Measurements from ENCODE around the gene UCK1.

DNA sequence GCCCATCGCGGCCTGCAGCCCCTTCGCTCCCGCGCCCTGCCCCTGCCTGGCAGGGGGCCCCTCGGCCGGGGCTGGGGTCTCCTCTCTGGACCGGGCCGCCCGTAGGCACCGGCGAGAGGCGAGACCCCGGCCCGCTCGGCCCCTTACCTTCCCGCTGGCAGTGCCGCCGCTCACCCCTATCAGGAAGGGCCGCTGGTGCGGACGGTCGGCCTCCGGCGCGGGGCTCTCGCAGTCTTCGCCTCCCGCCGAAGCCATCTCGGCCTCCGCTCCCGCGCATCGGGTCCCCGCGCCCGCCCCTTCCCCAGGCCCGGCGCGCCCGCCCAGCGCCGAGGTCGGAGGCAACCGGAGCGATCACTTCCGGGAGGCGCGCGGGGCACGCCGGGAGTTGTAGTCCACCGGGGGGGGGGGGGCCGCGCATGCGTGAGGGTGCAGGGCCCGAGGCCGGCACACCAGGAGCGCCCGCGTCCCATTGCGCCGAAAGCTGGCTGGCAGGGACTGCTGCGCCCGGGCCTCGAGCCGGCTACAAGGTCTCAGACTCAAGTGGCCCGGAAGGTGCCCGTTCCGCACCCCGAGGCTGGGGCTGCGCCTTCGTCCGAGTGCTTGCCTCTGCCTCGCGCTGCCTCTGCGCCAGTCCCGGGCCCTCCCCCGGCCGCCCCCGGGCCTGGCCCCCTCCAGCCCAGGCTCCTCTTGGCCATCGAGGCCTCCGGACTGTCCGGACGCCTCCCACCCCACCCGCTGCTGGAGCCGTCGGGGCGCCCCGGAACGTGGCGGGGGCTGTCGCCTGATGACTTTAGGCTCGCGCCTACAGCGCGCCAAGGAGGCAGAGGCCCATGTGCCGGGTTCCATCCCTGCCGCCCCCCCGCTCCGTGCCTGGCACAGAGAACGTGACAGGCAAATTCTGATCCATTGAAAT, at the start of gene UCK1:
- TF ChIP-seq, protein P1, sequence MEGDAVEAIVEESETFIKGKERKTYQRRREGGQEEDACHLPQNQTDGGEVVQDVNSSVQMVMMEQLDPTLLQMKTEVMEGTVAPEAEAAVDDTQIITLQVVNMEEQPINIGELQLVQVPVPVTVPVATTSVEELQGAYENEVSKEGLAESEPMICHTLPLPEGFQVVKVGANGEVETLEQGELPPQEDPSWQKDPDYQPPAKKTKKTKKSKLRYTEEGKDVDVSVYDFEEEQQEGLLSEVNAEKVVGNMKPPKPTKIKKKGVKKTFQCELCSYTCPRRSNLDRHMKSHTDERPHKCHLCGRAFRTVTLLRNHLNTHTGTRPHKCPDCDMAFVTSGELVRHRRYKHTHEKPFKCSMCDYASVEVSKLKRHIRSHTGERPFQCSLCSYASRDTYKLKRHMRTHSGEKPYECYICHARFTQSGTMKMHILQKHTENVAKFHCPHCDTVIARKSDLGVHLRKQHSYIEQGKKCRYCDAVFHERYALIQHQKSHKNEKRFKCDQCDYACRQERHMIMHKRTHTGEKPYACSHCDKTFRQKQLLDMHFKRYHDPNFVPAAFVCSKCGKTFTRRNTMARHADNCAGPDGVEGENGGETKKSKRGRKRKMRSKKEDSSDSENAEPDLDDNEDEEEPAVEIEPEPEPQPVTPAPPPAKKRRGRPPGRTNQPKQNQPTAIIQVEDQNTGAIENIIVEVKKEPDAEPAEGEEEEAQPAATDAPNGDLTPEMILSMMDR (IDR thresholded peaks at IDR 0.05; ENCODE audit: low read depth, low read length): no peak
- TF ChIP-seq EZH2phosphoT487 (IDR thresholded peaks at IDR 0.05; ENCODE audit: low read depth): no peak

Data from OCI-LY3 (cell line).